Stimulated activated CD4-positive, alpha-beta T cell treated with anti-CD3 and anti-CD28 coated beads, TNF-alpha, amount 100 ng/mL, for 48 hours (primary cell): ENCODE measurements around the gene FBLN1.
A peak's percentile ranks its signal among the peaks of the same experiment; 100 is the strongest.

Experiments
- DNase-seq, 3 donors: peaks; one replicate each; pipeline ENCODE4 v3.0.0-alpha.2; 2020; ENCODE audit warnings: low read depth in 3 of 3

Gene FBLN1

GRCh38 chr22:45640291-45640940 is 137.7 kb downstream of the FBLN1 start:
- no peak for DNase-seq

GRCh38 chr22:45640941-45641621 is 138.4 kb downstream of the FBLN1 start:
- no peak for DNase-seq

- DNase-seq = no peak
Measured at GRCh38 chr22:45642986-45643385, 140.3 kb downstream of the FBLN1 start.

GRCh38 chr22:45644714-45645113 is 142.0 kb downstream of the FBLN1 start:
- no peak for DNase-seq

GRCh38 chr22:45645150-45645525 is 142.5 kb downstream of the FBLN1 start:
- no peak for DNase-seq

- peak; percentile 49 to 71 (median 68) for DNase-seq
Measured at GRCh38 chr22:45645526-45646414, 143.1 kb downstream of the FBLN1 start.

- no peak for DNase-seq
Measured at GRCh38 chr22:45647532-45648225, 145.0 kb downstream of the FBLN1 start.

GRCh38 chr22:45648301-45649117 is 145.8 kb downstream of the FBLN1 start:
- no peak for DNase-seq

- no peak for DNase-seq
Measured at GRCh38 chr22:45649809-45650208, 147.1 kb downstream of the FBLN1 start.

- no peak for DNase-seq
Measured at GRCh38 chr22:45650721-45651120, 148.0 kb downstream of the FBLN1 start.
